GM20431 (cell line): ENCODE data around the gene AP3M1.

Source experiments
- in situ Hi-C: fragments of 300-500 bp; cut with MseI, MboI; formaldehyde crosslinking; loops from one replicate; pipeline ENCODE4 v1.15.0; 2020; ENCODE audit warnings: low sequenced_read_pairs; ENCODE audit not compliant: unreplicated experiment

Gene AP3M1

DNA sequence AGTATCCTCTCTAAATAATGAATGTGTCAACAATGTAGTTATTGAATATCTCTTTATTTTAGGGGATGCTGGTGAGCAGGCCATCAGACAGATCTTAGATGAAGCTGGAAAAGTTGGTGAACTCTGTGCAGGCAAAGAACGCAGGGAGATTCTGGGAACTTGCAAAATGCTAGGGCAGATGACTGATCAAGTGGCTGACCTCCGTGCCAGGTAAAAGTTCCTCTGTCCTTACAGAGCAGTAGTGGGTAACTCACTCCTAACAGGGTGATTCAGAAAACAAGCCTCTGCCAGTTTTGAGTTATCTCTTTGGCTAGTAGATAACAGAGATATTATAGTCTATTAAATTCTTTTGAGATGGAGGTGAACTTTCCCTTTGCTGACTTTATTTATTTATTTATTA is 67.3 kb downstream of the AP3M1 start:
- in situ Hi-C loops: no loop called here

DNA sequence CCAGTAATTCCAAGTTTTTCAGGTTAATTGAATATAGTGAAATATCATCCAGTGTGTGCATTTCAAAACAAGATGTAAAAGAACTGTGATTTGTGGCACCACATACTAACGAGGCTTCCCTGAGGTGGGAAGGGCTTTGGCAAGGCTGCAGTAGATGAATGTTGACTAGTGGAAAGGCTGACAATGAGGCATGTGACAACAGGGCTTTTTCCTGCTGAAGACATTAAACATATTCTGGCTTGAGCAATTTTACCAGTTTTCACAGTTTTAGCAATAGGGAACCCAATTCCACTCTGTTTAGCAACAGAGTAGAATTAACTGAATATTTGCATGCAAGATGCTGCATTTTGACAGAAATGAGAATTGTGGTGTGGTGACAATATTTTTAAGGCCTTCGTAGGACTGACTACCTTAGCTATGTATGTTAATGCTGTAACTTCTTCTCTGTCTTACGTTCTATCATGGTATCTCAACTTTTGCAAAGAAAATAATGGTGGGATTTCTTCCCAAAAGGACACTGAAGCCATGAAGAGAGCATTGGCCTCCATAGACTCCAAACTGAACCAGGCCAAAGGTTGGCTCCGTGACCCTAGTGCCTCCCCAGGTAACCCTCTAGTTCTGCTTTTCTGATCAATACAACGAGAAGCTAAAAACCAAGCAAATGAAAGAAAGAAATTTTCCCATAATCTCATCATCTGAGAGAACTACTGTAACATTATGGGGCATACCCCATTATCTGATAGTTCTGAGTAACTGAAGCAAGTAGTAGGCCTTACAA is 68.5 kb downstream of the AP3M1 start:
- in situ Hi-C loops: no loop called here

DNA sequence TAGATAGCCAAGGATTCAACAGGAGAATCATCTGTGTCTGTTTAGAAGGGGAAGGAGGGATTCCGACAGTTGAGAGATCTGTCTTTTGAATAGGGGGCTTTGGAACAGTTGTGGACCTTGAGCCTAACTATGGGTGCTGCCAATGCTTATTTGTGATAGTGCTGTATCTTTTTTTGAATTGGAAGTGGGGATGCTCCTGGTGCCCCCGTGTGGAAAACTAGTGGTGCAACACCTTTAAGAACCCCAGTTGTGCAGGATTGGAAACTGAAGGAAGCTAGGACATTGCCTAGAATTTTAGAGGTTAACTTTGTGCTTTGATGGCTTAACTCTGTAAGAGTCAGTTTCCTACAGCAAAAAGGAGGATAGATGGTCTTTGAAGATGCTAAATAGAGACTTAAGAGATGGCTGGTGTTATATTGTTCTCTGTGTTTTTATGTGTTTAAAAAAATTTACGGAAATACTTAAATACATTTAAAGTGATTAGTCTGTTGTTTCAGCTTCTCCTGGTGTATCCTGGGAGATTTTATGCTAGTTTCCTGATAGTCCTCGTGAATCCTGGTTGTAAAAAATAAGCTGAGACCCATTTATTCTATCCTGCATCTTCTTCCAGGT is 69.3 kb downstream of the AP3M1 start:
- in situ Hi-C loops: no loop called here

DNA sequence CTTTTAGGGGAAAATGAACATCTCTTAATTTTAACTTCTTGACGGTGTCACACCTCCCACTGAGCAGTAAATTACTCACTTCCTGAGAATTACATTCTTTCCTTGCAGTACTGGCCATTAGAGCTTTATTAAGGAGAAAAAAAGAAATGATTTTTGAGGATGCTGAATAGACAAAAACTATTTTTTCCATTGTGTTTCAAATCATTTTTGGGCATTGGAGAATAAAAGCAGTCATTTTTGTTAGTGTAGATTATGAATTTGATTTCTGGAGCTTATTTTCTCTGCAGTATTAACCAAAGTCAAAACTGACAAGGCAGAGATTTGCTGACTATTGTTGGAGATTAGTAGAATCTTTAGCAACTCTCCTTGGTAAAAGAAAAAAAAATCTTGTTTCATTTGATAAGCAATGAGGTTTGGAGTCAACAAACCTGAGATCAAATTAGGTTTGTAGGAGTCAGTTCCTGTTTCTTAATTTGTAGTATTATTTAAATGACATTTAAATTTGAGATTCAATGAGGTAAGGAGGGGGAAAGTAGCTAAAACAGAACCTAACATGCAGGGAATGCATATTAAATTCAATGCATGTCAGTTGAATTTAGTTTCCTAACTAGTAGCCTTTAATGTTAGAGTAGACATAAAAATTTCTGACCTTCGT is 70.6 kb downstream of the AP3M1 start:
- in situ Hi-C loops: no loop called here

DNA sequence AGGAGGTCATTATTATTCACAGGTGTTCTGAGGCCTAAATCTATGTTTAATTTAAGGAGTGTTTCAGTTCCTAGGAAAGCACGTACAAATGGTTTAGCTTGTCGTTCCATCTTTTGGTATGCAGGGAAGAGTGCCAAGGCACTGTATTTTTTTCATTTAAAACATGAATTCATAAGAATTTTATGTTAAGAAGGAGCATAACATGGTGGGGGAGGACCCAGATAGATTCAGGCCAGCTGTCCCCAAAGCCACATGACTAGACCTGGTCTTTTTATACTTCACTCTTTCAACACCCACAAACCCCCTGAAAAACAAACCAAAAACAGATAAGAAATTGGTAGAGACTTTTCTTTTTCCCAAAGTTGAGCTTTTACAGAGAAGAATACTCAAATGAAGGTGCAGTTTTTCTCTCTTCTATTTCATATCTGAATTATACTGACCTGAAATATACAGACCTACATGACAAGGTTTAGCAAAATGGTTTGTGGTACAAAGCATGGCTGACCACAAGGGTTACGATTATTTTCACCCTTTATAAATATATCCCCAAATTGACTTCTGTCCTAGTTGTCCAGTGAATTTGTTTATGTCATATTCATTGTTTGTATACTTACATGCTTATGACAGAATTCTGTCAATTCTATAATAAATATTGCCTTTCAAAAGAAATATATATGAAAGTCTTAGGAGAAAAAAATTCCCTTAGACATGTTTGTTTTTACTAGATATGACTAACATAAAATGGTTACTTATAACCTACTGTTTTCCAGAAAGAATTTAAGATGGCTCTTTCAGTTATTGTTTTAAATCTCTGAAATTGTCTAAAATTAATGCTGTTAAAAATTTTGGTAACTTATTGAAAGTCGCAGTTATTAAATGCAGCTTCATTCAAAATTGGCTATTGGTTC is 71.3 kb downstream of the AP3M1 start:
- in situ Hi-C loops: no loop called here

DNA sequence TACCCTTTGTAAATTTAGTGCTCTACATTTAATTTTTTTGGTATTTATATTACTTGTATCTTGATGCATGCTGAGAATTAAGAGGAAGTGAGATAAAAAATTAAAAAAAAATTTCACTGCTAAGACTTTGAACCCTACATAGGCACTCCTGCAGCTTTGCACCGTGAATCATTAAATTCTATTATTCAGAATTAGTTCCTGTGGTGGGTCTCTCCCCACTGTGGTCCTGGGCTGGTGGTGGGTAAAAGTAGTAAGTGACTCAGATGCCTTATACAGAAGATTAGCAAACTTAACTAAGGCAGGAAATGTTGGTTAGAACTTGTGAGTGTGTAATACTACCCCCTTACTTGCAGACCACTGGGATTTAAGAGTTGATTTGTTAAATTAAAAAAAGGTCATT is 72.6 kb downstream of the AP3M1 start:
- in situ Hi-C loops: no loop called here

DNA sequence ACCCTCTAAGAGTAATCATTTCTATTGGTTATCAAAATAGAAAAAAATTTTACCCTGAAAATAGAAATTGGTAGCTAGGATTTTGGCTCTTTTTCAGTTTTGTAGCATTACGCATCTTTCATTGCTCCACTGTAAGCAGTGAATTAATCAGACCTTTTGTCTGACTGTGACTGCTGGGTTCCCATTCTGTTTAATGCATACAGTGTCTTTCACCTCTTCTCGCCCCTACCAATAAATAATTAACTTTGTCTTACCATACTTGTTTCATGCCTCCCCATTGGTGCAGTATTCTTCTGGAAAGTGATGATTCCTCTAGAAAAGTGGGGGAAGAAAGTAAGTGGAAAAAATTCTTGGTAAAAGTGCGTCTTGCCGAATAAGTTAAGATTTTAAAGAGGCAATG is 73.2 kb downstream of the AP3M1 start:
- in situ Hi-C loops: no loop called here

DNA sequence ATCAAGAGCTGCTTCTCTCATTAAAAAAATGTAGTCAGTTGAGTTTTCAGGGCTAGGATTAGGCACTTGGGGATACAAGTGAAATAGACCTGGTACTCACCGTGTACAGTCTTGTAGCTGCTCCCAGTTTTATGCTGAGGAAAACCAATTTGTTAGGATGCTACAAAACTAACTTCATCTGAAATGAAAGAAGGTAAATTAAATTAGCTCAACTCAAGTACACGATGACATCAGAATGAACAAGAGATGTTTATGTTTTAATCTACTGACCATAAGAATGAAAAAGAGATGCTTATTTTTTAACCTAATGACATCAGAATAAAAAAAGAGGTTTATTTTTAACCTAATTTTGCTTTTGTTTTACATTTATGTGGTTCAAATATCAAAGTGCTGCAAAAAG is 73.7 kb downstream of the AP3M1 start:
- in situ Hi-C loops: no loop called here

DNA sequence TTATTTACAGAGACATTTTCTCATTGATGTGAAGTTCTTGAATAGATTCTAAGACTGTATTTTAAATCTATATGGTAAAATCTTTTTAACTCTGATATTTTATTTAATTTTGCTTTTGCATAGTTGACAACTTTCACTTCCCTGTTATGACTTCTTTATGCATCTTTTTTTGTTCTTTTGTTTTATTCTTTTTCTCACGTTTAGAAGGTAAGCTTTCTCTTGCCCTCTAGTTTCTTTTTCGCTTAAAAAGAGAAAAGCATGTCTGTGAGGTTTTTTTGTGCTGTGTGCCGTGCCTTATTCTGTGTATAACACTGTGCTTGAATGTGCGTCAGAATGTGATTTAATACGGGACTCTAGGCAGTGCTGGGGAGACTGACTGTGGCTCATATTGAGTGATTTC is 74.7 kb downstream of the AP3M1 start:
- in situ Hi-C loops: no loop called here

DNA sequence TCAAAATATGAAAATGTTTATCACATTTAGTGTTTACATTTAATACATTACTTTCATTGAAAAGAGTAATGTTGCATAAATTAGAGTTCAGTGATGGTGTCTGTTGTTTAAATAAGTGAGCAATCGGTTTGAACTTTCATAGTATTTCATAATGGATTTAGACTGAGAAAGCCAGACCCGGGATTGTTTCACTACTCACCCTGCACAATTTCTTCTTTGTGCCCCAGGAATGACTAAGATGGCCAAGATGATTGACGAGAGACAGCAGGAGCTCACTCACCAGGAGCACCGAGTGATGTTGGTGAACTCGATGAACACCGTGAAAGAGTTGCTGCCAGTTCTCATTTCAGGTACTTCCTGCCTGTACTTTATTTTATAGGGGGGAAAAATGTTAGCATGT is 78.1 kb downstream of the AP3M1 start:
- in situ Hi-C loops: no loop called here

DNA sequence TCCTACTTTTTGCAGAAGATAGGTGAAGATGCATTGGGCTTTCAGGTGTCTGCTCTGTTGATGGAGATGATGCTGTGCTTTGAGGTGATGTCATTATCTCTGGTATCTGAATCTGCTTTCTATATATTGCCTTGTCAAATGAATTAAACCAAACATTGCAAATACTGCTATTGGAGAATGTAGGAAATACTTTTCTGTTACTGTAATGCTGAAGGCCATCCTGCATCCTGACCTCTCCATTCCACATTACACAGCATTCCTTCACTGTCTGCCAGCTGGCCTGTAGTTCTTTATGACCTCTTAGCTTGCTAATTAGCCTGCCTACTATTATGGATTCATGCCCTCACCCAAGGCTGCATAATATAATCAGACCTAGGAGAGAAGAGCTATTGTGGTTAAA is 79.5 kb downstream of the AP3M1 start:
- in situ Hi-C loops: no loop called here
